IPS-NIHi7 (cell line): ENCODE measurements around the gene C13orf42.

Source experiments
- DNase-seq: peaks from one replicate; pipeline ENCODE4 v3.0.0; 2012; ENCODE audit warnings: mixed read lengths; ENCODE audit errors: extremely low spot score

The C13orf42 gene

GRCh38 chr13:51033421-51034185 lies 77.5 kb downstream of the C13orf42 start:
- DNase-seq: no peak

- DNase-seq: no peak
These were observed 78.2 kb downstream of the C13orf42 start for GRCh38 chr13:51032831-51033230.
